Measurements from ENCODE around the gene ATG16L1.

DNA sequence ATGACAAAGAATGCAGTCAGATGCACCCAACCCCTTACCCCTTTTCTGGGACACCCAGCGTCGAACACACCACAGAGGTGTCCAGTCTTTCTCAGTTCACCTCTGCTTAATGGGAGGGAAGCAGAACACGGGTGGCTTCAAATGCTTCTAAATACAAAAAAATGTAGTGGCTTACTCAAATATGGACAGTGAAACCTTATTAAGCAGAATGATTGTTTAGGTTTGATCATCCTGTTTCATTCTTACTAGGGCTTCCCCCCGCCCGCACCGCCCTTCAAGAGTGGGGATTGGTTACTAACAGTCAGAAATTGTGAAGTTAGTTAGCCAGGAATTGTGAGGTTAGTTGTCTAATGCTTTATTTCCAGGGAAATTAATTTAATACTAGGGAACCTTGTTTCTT is 21.6 kb downstream of the ATG16L1 start:
- TF ChIP-seq, protein P1, sequence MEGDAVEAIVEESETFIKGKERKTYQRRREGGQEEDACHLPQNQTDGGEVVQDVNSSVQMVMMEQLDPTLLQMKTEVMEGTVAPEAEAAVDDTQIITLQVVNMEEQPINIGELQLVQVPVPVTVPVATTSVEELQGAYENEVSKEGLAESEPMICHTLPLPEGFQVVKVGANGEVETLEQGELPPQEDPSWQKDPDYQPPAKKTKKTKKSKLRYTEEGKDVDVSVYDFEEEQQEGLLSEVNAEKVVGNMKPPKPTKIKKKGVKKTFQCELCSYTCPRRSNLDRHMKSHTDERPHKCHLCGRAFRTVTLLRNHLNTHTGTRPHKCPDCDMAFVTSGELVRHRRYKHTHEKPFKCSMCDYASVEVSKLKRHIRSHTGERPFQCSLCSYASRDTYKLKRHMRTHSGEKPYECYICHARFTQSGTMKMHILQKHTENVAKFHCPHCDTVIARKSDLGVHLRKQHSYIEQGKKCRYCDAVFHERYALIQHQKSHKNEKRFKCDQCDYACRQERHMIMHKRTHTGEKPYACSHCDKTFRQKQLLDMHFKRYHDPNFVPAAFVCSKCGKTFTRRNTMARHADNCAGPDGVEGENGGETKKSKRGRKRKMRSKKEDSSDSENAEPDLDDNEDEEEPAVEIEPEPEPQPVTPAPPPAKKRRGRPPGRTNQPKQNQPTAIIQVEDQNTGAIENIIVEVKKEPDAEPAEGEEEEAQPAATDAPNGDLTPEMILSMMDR (IDR thresholded peaks at IDR 0.05 in 4 of 5, conservative IDR thresholded peaks at IDR 0.05 in 1 of 5) = no peak
- TF ChIP-seq POLR2A (IDR thresholded peaks at IDR 0.05) = no peak

All from gastrocnemius medialis (tissue), 4 donors.